ENCODE measurements around the gene C2CD5. TPM values are rescaled to one million over a fixed set of nuclear protein-coding genes. Genes with fewer than 3 reads are reported as not detected.

The C2CD5 gene
- total RNA-seq (2022) (28.8 and 29.5 TPM in 2 replicates), Bru-seq, nascent RNA (percentile 81 among the genes with signal in this experiment), BruChase-seq, experiment 1, labeled RNA remaining after a 6-hour chase (percentile 68 among the genes with signal in this experiment), BruChase-seq, experiment 2, labeled RNA remaining after a 2-hour chase (percentile 77 among the genes with signal in this experiment)
- long read RNA-seq, full-length matches to known transcripts: 5 of 12 reads
- long read RNA-seq, partial matches to known transcripts: 3 of 12 reads
- long read RNA-seq, other reads (novel, unspliced or antisense): 4 of 12 reads

DNA sequence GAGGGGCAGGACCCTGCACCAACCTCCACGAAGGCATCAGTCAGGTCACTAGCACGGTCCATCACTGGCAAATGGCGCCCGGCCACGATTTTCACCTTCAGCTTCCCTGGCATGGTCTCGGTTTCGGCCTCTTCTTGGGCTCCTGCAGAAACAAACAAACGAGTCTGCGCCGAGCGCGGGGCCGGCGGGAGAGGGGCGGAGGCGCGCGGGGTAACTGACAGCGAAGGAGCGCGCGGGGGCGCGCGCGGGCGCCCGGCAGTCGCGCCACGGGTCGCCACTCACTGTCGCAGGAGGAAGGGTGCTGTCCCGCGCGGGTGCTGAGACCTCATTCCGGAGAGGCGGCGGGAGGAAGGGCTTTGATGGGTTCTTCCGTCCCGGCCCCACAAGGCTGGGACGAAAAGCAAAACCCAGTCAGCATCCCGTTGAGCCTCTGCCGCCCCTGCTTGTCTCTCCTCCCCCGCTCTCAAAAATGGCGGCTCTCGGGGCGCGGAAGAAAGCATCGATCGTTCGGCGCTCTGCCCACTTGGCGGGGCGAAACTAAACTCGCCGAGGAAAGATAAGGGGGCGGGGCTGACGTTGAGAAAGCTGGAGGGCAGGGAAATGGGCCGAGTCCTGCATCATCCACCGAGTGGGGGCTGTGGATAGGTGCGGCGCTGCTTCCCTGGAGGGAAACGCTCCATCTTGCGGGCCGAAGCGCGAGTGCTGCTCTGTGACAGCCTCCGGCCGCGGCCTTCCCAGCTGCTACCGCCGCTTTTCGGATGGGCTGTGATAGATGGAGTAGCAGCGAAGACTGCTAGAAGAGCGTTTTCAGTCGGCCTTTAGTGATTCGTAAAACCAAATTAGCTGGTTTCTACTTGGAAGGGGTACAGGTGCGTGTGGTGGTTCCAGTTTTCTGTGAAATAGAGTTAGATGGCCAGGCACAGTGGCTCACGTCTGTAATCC is at the start of gene C2CD5:
TSS of gene C2CD5 (minus strand) at position 505 of the 942 bp plus-strand sequence. CDS start at position 113, 392 bp downstream.
- TF ChIP-seq, protein P1, sequence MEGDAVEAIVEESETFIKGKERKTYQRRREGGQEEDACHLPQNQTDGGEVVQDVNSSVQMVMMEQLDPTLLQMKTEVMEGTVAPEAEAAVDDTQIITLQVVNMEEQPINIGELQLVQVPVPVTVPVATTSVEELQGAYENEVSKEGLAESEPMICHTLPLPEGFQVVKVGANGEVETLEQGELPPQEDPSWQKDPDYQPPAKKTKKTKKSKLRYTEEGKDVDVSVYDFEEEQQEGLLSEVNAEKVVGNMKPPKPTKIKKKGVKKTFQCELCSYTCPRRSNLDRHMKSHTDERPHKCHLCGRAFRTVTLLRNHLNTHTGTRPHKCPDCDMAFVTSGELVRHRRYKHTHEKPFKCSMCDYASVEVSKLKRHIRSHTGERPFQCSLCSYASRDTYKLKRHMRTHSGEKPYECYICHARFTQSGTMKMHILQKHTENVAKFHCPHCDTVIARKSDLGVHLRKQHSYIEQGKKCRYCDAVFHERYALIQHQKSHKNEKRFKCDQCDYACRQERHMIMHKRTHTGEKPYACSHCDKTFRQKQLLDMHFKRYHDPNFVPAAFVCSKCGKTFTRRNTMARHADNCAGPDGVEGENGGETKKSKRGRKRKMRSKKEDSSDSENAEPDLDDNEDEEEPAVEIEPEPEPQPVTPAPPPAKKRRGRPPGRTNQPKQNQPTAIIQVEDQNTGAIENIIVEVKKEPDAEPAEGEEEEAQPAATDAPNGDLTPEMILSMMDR (IDR thresholded peaks at IDR 0.05; ENCODE audit: unreplicated experiment): peak; percentile 15
- BruUV-seq (replicated peaks): TSS peak; percentile 79
- Mint-ChIP-seq H3K4me1 (ENCODE audit: low read depth, unreplicated experiment) (peaks cover 33% of the 10 kb centered on the region), H3K4me3 (ENCODE audit: low read depth, unreplicated experiment) (peak within 1 kb of the TSS; percentile 93), H3K9me3 (ENCODE audit: low read depth, unreplicated experiment) (peaks cover 8% of the 10 kb centered on the region), H3K27me3 (ENCODE audit: unreplicated experiment) (no peaks in the 10 kb centered on the region), H3K27ac (ENCODE audit: unreplicated experiment) (peak within 1 kb of the TSS; percentile 95), H3K36me3 (ENCODE audit: insufficient read depth, unreplicated experiment) (peaks cover 24% of the 10 kb centered on the region)
- intact Hi-C loops (cut with micrococcal nuclease; ENCODE audit: unreplicated experiment): loop anchor here (1.0 to 5.0 kb wide), 2 partner anchors 38 to 85 kb away; no protein-coding TSS in a partner anchor
- CTCF ChIA-PET: interaction anchor here (0.7 to 1.7 kb wide), 5 partner anchors 15 to 86 kb away, joined by 3 to 8 read pairs (median 6); partner anchors contain the start of gene ETNK1
- DNase-seq: peak; percentile 96

DNA sequence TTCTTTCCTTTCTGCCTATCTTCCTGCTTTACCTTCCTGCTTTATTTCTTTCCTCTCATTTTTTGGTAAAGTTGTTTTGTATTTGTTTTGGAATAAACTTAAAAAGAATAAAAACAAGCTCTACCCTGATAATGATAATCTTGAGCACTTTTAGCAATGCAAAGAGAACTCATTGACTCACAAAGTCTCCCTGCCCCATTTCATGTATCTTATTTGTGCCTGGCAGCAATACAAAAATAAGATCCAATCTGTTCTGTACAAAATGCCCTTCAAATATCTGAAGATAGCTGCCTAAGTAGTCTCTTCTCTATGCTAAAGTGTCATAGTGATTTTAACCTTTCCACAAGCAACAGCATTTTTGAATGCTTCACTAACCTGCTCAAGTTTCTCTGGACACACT is 49.5 kb upstream of the C2CD5 start:
- Mint-ChIP-seq H3K4me1 (ENCODE audit: low read depth, unreplicated experiment) (peaks cover 29% of the 10 kb centered on the region), H3K36me3 (ENCODE audit: insufficient read depth, unreplicated experiment) (no peaks in the 10 kb centered on the region), H3K27ac (ENCODE audit: unreplicated experiment) (peak overlapping the region; percentile 8), H3K4me3 (ENCODE audit: low read depth, unreplicated experiment) (no peak overlapping the region), H3K9me3 (ENCODE audit: low read depth, unreplicated experiment) (no peaks in the 10 kb centered on the region), H3K27me3 (ENCODE audit: unreplicated experiment) (no peaks in the 10 kb centered on the region)
- BruUV-seq (replicated peaks): no TSS peak
- TF ChIP-seq, protein P1 (IDR thresholded peaks at IDR 0.05; ENCODE audit: unreplicated experiment): no peak
- intact Hi-C loops (cut with micrococcal nuclease; ENCODE audit: unreplicated experiment): no loop called here
- CTCF ChIA-PET: interaction anchor here (1.0 kb wide), 1 partner anchor 49 kb away, joined by 3 read pairs; the partner anchor contains the start of gene C2CD5
- no peak for DNase-seq

GRCh38 chr12:22588817-22589216 is 44.5 kb upstream of the C2CD5 start:
- intact Hi-C loops (cut with micrococcal nuclease; ENCODE audit: unreplicated experiment): no loop called here
- BruUV-seq (replicated peaks): no TSS peak
- peaks cover 19% of the 10 kb centered on the region for H3K4me1 Mint-ChIP-seq (ENCODE audit: low read depth, unreplicated experiment)
- CTCF ChIA-PET: interaction anchor here (0.6 to 1.1 kb wide), 5 partner anchors 35 to 598 kb away, joined by 3 to 7 read pairs (median 3); partner anchors contain the start of gene ETNK1
- H3K27me3 Mint-ChIP-seq (ENCODE audit: unreplicated experiment): no peaks in the 10 kb centered on the region
- DNase-seq: peak; percentile 54
- no peak overlapping the region for H3K4me3 Mint-ChIP-seq (ENCODE audit: low read depth, unreplicated experiment)
- TF ChIP-seq, protein P1 (IDR thresholded peaks at IDR 0.05; ENCODE audit: unreplicated experiment): no peak
- no peaks in the 10 kb centered on the region for H3K36me3 Mint-ChIP-seq (ENCODE audit: insufficient read depth, unreplicated experiment)
- H3K9me3 Mint-ChIP-seq (ENCODE audit: low read depth, unreplicated experiment): no peaks in the 10 kb centered on the region
- peak overlapping the region; percentile 66 for H3K27ac Mint-ChIP-seq (ENCODE audit: unreplicated experiment)

DNA sequence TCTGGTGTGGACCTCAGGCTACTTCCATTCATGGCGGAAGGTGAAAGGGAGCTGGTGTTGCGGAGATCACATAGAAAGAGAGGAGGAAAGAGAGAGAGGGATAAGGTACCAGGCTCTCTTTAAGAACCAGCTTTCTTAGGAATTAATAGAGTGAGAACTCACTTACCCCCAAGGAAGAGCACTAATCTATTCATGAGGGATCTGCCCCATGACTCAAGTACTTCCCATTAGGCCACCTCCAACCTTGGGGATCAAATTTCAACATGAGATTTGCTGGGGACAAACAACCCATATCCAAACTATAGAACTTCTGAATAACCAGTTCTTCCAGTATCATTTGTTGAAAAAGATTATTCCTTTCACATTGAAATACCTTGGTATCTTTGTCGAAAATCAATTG is 34.0 kb upstream of the C2CD5 start:
- no TSS peak for BruUV-seq (replicated peaks)
- Mint-ChIP-seq H3K9me3 (ENCODE audit: low read depth, unreplicated experiment) (no peaks in the 10 kb centered on the region), H3K27me3 (ENCODE audit: unreplicated experiment) (no peaks in the 10 kb centered on the region), H3K4me3 (ENCODE audit: low read depth, unreplicated experiment) (no peak overlapping the region), H3K36me3 (ENCODE audit: insufficient read depth, unreplicated experiment) (no peaks in the 10 kb centered on the region), H3K27ac (ENCODE audit: unreplicated experiment) (no peak overlapping the region), H3K4me1 (ENCODE audit: low read depth, unreplicated experiment) (peaks cover 12% of the 10 kb centered on the region)
- intact Hi-C loops (cut with micrococcal nuclease; ENCODE audit: unreplicated experiment): no loop called here
- no peak for DNase-seq
- CTCF ChIA-PET: no interaction called here
- TF ChIP-seq, protein P1 (IDR thresholded peaks at IDR 0.05; ENCODE audit: unreplicated experiment): no peak

Measured in Calu3 (cell line).